Panc1 (cell line): ENCODE data around the gene KCTD15. TPM values are rescaled to one million over a fixed set of nuclear protein-coding genes. Genes with fewer than 3 reads are reported as not detected.

Experiments used
- ATAC-seq: fragments of 200-7000 bp; cut with Tn5 transposase; 2 replicates; pipeline ENCODE4 v1.9.1; 2020; ENCODE audit warnings: mild to moderate bottlenecking, moderate library complexity
- BruUV-seq: library from RNA; stranded (reverse); fragments of 400-500 nt; replicated peaks from 2 replicates; lab custom pipeline; 2021; lab: Mats Ljungman, UMichigan
- CTCF ChIA-PET: fragments of 300-600 bp; sonication (Branson Sonifier 250); formaldehyde crosslinking; loops from one replicate; lab custom pipeline; 2022; ENCODE audit warnings: antibody characterized with exemption; lab: Charles Lee
- POLR2A ChIA-PET: fragments of 300-600 bp; sonication (Branson Sonifier 250); formaldehyde crosslinking; loops from one replicate; lab custom pipeline; 2022; ENCODE audit warnings: antibody characterized with exemption; lab: Charles Lee
- DNase-seq: peaks from one replicate; pipeline ENCODE4 v3.0.0-alpha.2; 2010; ENCODE audit warnings: low read depth, low spot score
- H3K27ac ChIP-seq: 2 replicates; pipeline ENCODE4 v1.5.1; 2011; ENCODE audit warnings: mild to moderate bottlenecking, low read length, inconsistent platforms
- H3K27me3 ChIP-seq: fragments of 200-500 bp; sonication (Bioruptor generic); 2 replicates; pipeline ENCODE4 v1.6.0; 2014; ENCODE audit warnings: low read length, inconsistent platforms; ENCODE audit not compliant: control insufficient read depth, insufficient read depth
- H3K36me3 ChIP-seq: fragments of 200-500 bp; sonication (Bioruptor generic); 2 replicates; pipeline ENCODE4 v1.5.1; 2014; ENCODE audit warnings: inconsistent platforms, mild to moderate bottlenecking, low read length, moderate library complexity; ENCODE audit not compliant: control insufficient read depth, insufficient read depth
- H3K4me1 ChIP-seq: 2 replicates; pipeline ENCODE4 v1.5.1; 2011; ENCODE audit warnings: inconsistent platforms, mild to moderate bottlenecking, low read length, moderate library complexity; ENCODE audit not compliant: control insufficient read depth, insufficient read depth
- H3K4me3 ChIP-seq, 2 experiments: 2 replicates each; pipeline ENCODE4 v1.5.1; 2011 to 2012; ENCODE audit warnings: low read depth in 2 of 2, low read length in 2 of 2, mild to moderate bottlenecking in 2 of 2, inconsistent platforms in 1 of 2, moderate library complexity in 1 of 2
- H3K9me3 ChIP-seq: fragments of 200-500 bp; sonication (Bioruptor generic); 2 replicates; pipeline ENCODE4 v1.5.1; 2014; ENCODE audit warnings: low read depth, mild to moderate bottlenecking, inconsistent platforms, low read length, moderate library complexity; ENCODE audit not compliant: control insufficient read depth, insufficient read depth
- CTCF ChIP-seq: fragments of 450-650 bp; IDR thresholded peaks from 2 replicates; pipeline ENCODE4 v1.5.1; 2017; ENCODE audit warnings: mild to moderate bottlenecking
- POLR2AphosphoS5 ChIP-seq: IDR thresholded peaks from 2 replicates; pipeline ENCODE4 v1.6.1; 2012; ENCODE audit warnings: mild to moderate bottlenecking, low read depth, low read length, moderate library complexity
- REST ChIP-seq, 2 experiments: IDR thresholded peaks; 2 replicates each; pipeline ENCODE4 v1.6.1; 2011 to 2012; ENCODE audit warnings: low read depth in 2 of 2, control low read depth in 1 of 2, low read length in 1 of 2, mild to moderate bottlenecking in 1 of 2, moderate library complexity in 1 of 2; ENCODE audit not compliant: insufficient read depth in 1 of 2
- SIN3A ChIP-seq: IDR thresholded peaks from 2 replicates; pipeline ENCODE4 v1.6.1; 2012; ENCODE audit warnings: low read depth, mild to moderate bottlenecking, low read length, moderate library complexity, borderline replicate concordance; ENCODE audit not compliant: insufficient read depth
- TCF7L2 ChIP-seq: IDR thresholded peaks from 2 replicates; pipeline ENCODE4 v1.6.1; 2011; ENCODE audit warnings: mild to moderate bottlenecking, low read depth, low read length, inconsistent platforms
- in situ Hi-C: cut with HindIII; loops from 2 replicates; pipeline ENCODE4 v1.10.0; 2016; ENCODE audit warnings: low sequenced_read_pairs, low pct_unique_long_range_greater_than_20kb
- intact Hi-C: fragments of 100-400 bp; cut with micrococcal nuclease; formaldehyde crosslinking; loops from one replicate; pipeline ENCODE4 v1.10.0; 2022; ENCODE audit not compliant: unreplicated experiment
- total RNA-seq: library from RNA; stranded (reverse); gene quantifications from one replicate; pipeline ENCODE4 v1.2.1, GENCODE V29; 2021; ENCODE audit not compliant: unreplicated experiment

The KCTD15 gene
- total RNA-seq, 1 experiment from 2014 or later, result 27.8 TPM

- ChIA-PET CTCF (no interaction called here), POLR2A (no interaction called here)
- Histone ChIP-seq H3K27me3 (no peaks in the 10 kb centered on the region), H3K36me3 (no peaks in the 10 kb centered on the region), H3K9me3 (no peaks in the 10 kb centered on the region), H3K4me3 (no peak overlapping the region), H3K27ac (no peak overlapping the region), H3K4me1 (peaks cover 4% of the 10 kb centered on the region; the same call in 1 of the 2 replicates)
- ATAC-seq, result no peak
- no peak for TF ChIP-seq TCF7L2
- no peak for TF ChIP-seq SIN3A
- TF ChIP-seq CTCF, result no peak
- no peak for TF ChIP-seq POLR2AphosphoS5
- TF ChIP-seq REST (IDR thresholded peaks at IDR 0.05; ENCODE audit: insufficient read depth in 1 of 2, low read depth in 2 of 2, low read length in 1 of 2), result no peak
- no TSS peak for BruUV-seq
- no peak for DNase-seq
- intact Hi-C loops, result no loop called here
- in situ Hi-C loops, result no loop called here
Observed at GRCh38 chr19:33799476-33799875, 2.8 kb downstream of the KCTD15 start.

GRCh38 chr19:33800012-33800680 is 3.5 kb downstream of the KCTD15 start:
- BruUV-seq, result no TSS peak
- ChIA-PET CTCF (no interaction called here), POLR2A (no interaction called here)
- no peak overlapping the region for H3K4me3 ChIP-seq
- in situ Hi-C loops (no loop called here), intact Hi-C loops (no loop called here)
- DNase-seq, result no peak
- H3K9me3 ChIP-seq, result no peaks in the 10 kb centered on the region
- no peaks in the 10 kb centered on the region for H3K27me3 ChIP-seq
- H3K36me3 ChIP-seq, result no peaks in the 10 kb centered on the region
- H3K27ac ChIP-seq, result no peak overlapping the region
- TF ChIP-seq REST (IDR thresholded peaks at IDR 0.05; ENCODE audit: insufficient read depth in 1 of 2, low read depth in 2 of 2, low read length in 1 of 2) (no peak), SIN3A (no peak), CTCF (no peak), POLR2AphosphoS5 (no peak), TCF7L2 (no peak)
- no peaks in the 10 kb centered on the region for H3K4me1 ChIP-seq
- ATAC-seq, result no peak
